HG03139 (cell line): Measurements from ENCODE around the gene MAD2L1BP.
A peak's percentile ranks its signal among the peaks of the same experiment; 100 is the strongest.
"Not testable (repeated sequence)": the region's sequence is repeated elsewhere in the genome, so short reads cannot be mapped to it uniquely, and the experiment has no call there.

Source experiments
- ATAC-seq: cut with Tn5 transposase; IDR thresholded peaks from one replicate; pipeline ENCODE4 v1.9.1; 2021; ENCODE audit not compliant: unreplicated experiment

Gene MAD2L1BP

GRCh38 chr6:43625393-43625992 is 10.1 kb upstream of the MAD2L1BP start:
- ATAC-seq = no peak

GRCh38 chr6:43627008-43627825 is 8.4 kb upstream of the MAD2L1BP start:
- ATAC-seq = no peak

- no peak for ATAC-seq
Measured at GRCh38 chr6:43628393-43629103, 7.1 kb upstream of the MAD2L1BP start.

- peak; percentile 76 for ATAC-seq
Measured at GRCh38 chr6:43629104-43629504, 6.5 kb upstream of the MAD2L1BP start, which contains the start of gene GTPBP2. Gene GTPBP2, minus strand, starts transcription at chr6:43629264. Its CDS starts 102 bp downstream, at chr6:43629162.

GRCh38 chr6:43629505-43630300 is 5.9 kb upstream of the MAD2L1BP start:
- ATAC-seq = peak; percentile 54

GRCh38 chr6:43630980-43631619 is 4.5 kb upstream of the MAD2L1BP start:
- no peak for ATAC-seq

- ATAC-seq = not testable (repeated sequence)
Measured at GRCh38 chr6:43633002-43633401, 2.6 kb upstream of the MAD2L1BP start.

GRCh38 chr6:43634702-43635303 is 837 bp upstream of the MAD2L1BP start:
- ATAC-seq = no peak

GRCh38 chr6:43636308-43636659 is 644 bp downstream of the MAD2L1BP start:
- no peak for ATAC-seq

- ATAC-seq = no peak
Measured at GRCh38 chr6:43639984-43640800, 4.6 kb downstream of the MAD2L1BP start.

GRCh38 chr6:43644940-43645612 is 9.4 kb downstream of the MAD2L1BP start, which contains the start of gene RSPH9:
Gene RSPH9, plus strand, starts transcription at chr6:43645036. Its CDS starts 63 bp downstream, at chr6:43645099.
- ATAC-seq = peak; percentile 50

- ATAC-seq = no peak
Measured at GRCh38 chr6:43645613-43645964, 9.9 kb downstream of the MAD2L1BP start.

- ATAC-seq = no peak
Measured at GRCh38 chr6:43647613-43648012, 12.0 kb downstream of the MAD2L1BP start.

GRCh38 chr6:43648248-43648647 is 12.6 kb downstream of the MAD2L1BP start:
- no peak for ATAC-seq

GRCh38 chr6:43652822-43653221 is 17.2 kb downstream of the MAD2L1BP start:
- ATAC-seq = not testable (repeated sequence)

GRCh38 chr6:43657221-43657802 is 21.7 kb downstream of the MAD2L1BP start:
- no peak for ATAC-seq

GRCh38 chr6:43658161-43658560 is 22.5 kb downstream of the MAD2L1BP start:
- ATAC-seq = no peak

- ATAC-seq = not testable (repeated sequence)
Measured at GRCh38 chr6:43662948-43663347, 27.3 kb downstream of the MAD2L1BP start.
